Transverse colon (tissue), 4 donors: ENCODE data around the gene GAB2. TPM values are rescaled to one million over a fixed set of nuclear protein-coding genes. Genes with fewer than 3 reads are reported as not detected.
"Not testable (repeated sequence)": the region's sequence is repeated elsewhere in the genome, so short reads cannot be mapped to it uniquely, and the experiment has no call there.

Experiments used
- DNase-seq: peaks from one replicate; pipeline ENCODE4 v3.0.0-alpha.2; 2019
- H3K27ac ChIP-seq, 4 donors: fragments of 200-600 bp; sonication (generic); 2 replicates each; pipeline ENCODE4 v1.5.1; 2016 to 2018; ENCODE audit warnings: inconsistent platforms in 4 of 4
- H3K27me3 ChIP-seq: fragments of 200-600 bp; sonication (generic); 2 replicates; pipeline ENCODE4 v1.5.1; 2017; ENCODE audit warnings: inconsistent platforms
- H3K36me3 ChIP-seq, 4 donors: fragments of 200-600 bp; sonication (generic); 2 replicates each; pipeline ENCODE4 v1.5.1; 2017 to 2019; ENCODE audit warnings: inconsistent platforms in 4 of 4
- H3K4me1 ChIP-seq, 4 donors: fragments of 200-600 bp; sonication (generic); 2 replicates each; pipeline ENCODE4 v1.5.1; 2017 to 2020; ENCODE audit warnings: inconsistent platforms in 4 of 4
- H3K4me3 ChIP-seq, 4 donors: fragments of 200-600 bp; sonication (generic); 1 replicate in 1 of 4; 2 replicates in 3 of 4; pipeline versions ENCODE4 v1.5.1 to v1.6.1; 2017 to 2019; ENCODE audit warnings: inconsistent platforms in 4 of 4
- H3K9me3 ChIP-seq, 2 donors: fragments of 200-600 bp; sonication (generic); 2 replicates each; pipeline ENCODE4 v1.5.1; 2017 to 2019; ENCODE audit warnings: inconsistent platforms in 2 of 2
- CTCF ChIP-seq, 5 experiments: fragments of 200-600 bp in 3 of 5; fragments of 450-650 bp in 2 of 5; sonication (generic) in 3 of 5; IDR thresholded peaks; 1 replicate in 2 of 5; 2 replicates in 3 of 5; pipeline ENCODE4 v1.5.1; 2016 to 2017; ENCODE audit warnings: antibody characterized with exemption in 5 of 5, inconsistent platforms in 3 of 5, mild to moderate bottlenecking in 2 of 5, moderate library complexity in 1 of 5
- EP300 ChIP-seq: sonication (generic); formaldehyde crosslinking; IDR thresholded peaks from one replicate; pipeline ENCODE4 v1.6.1; 2017; ENCODE audit warnings: antibody characterized with exemption, low read depth
- POLR2A ChIP-seq: fragments of 450-650 bp; IDR thresholded peaks from one replicate; pipeline ENCODE4 v1.6.1; 2016; ENCODE audit warnings: antibody characterized with exemption, mild to moderate bottlenecking, moderate library complexity
- POLR2AphosphoS5 ChIP-seq, 3 donors: sonication (generic); formaldehyde crosslinking; IDR thresholded peaks; one replicate each; pipeline ENCODE4 v1.6.1; 2016; ENCODE audit warnings: antibody characterized with exemption in 3 of 3
- WGBS, 2 donors: methylation state at CpG; one replicate each; pipeline ENCODE4 v1.1.5; 2018; ENCODE audit warnings: low coverage in 1 of 2; 5-methylcytosine and 5-hydroxymethylcytosine counted together
- in situ Hi-C, 4 donors: fragments of 200-750 bp; cut with MboI; loops; one replicate each; pipeline versions ENCODE4 v1.15.0 to v1.15.1; 2017; ENCODE audit warnings: low sequenced_read_pairs in 3 of 4, low pct_ligation_motif_present in 1 of 4, low pct_unique_long_range_greater_than_20kb in 1 of 4
- intact Hi-C: fragments of 100-400 bp; cut with DNase I; formaldehyde crosslinking; loops from one replicate; pipeline ENCODE4 v1.15.1; 2023; ENCODE audit warnings: low total_unique reads
- total RNA-seq, 4 donors: library from RNA; depleted of rRNA; stranded (reverse); fragments of >200 nt; gene quantifications; one replicate each; pipeline ENCODE4 v1.1.0, GENCODE V29; 2016

Gene GAB2
- total RNA-seq, 4 donors from 2014 or later, result 5.8 to 35.7 (median 22.9) TPM

DNA sequence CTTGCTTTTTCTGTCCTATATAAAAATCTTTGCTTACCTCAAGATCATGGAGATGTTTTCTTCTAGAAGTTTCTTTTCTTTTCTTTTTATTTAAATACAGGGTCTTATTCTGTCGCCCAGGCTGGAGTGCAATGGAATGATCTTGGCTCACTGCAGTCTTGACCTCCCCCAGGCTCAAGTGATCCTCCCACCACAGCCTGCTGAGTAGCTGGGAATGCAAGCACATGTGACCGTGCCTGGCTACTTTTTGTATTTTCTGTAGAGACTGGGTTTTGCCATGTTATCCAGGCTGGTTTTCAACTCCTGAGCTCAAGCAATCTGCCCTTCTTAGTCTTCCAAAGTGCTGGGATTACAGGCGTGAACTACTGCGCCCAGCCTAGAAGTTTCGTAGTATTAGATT, 183.6 kb downstream of the GAB2 start:
- WGBS, 2 donors, result 86 to 90% methylated on average over 5 of the region's 5 CpGs
- in situ Hi-C loops, result loop anchor here in 2 of 4 donors (25.0 kb wide), 2 partner anchors 178 to 328 kb away; partner anchors contain the start of genes GAB2 (in 1 of the 2) and NARS2 (in 1 of the 2)
- intact Hi-C loops, result no loop called here
- Histone ChIP-seq H3K27me3 (no peaks in the 10 kb centered on the region), H3K36me3 (no peaks in the 10 kb centered on the region), H3K27ac (no peak overlapping the region), H3K4me1 (peaks cover 0 to 10% (median 0%) of the 10 kb centered on the region in 4 donors), H3K4me3 (no peak overlapping the region), H3K9me3 (no peaks in the 10 kb centered on the region)
- TF ChIP-seq POLR2AphosphoS5 (IDR thresholded peaks at IDR 0.05) (no peak), EP300 (no peak), CTCF (IDR thresholded peaks at IDR 0.05) (no peak), POLR2A (no peak)
- DNase-seq, result no peak

DNA sequence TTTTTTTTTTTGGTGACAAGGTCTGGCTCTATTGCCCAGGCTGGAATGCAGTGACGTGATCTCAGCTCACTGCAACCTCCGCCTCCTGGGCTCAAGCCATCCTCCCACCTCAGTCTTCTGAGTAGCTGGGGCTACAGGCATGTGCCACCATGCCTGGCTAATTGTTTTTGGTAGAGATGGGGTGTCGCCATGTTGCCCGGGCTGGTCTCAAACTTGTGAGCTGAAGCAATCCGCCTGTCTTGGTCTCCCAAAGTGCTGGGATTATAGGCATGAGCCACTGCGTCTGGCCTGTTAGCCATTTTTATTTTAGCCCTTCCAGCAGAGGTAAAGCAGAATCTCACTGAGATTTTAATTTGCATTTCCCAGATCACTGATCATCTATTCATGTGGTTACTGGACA, 184.6 kb downstream of the GAB2 start:
- WGBS, 2 donors, result 95 to 98% methylated on average over 5 to 6 of the region's 6 CpGs
- H3K4me1 ChIP-seq, result peaks cover 0 to 13% (median 0%) of the 10 kb centered on the region in 4 donors

DNA sequence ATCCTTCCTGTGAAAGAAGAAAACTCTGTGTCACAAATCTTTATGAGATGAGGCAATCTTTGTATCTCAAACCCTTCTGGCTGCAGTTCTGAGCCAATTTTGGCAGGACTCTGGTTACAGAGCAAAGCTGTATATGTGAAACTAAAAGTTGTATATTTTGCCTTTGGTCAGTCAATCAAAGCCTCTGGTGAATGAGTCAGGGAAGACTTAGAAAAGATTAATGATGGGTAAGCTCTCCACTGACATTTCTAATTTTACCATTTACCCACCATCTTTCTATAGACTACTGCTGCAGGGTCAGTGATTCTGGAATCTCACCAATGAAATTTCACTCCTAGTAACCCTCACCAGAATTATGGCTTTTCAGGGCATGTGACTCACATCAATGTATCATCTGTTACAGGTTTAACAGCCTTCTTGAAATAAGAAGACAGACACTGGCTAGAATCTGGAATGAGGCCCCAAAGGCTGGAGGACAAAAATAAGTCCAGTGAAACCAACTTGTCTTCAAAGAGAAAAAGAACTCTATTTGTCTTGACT, 185.6 kb downstream of the GAB2 start:
- peaks cover 0 to 14% (median 0%) of the 10 kb centered on the region in 4 donors for H3K4me1 ChIP-seq
- in situ Hi-C loops, result loop anchor here in 2 of 4 donors (25.0 kb wide), 2 partner anchors 180 to 330 kb away; partner anchors contain the start of genes GAB2 (in 1 of the 2) and NARS2 (in 1 of the 2)
- no peaks in the 10 kb centered on the region for H3K36me3 ChIP-seq
- intact Hi-C loops, result no loop called here
- TF ChIP-seq POLR2AphosphoS5 (IDR thresholded peaks at IDR 0.05) (no peak), CTCF (IDR thresholded peaks at IDR 0.05) (no peak), EP300 (no peak), POLR2A (no peak)
- no peak for DNase-seq
- H3K9me3 ChIP-seq, result no peaks in the 10 kb centered on the region
- H3K4me3 ChIP-seq, result no peak overlapping the region
- H3K27ac ChIP-seq, result no peak overlapping the region
- no peaks in the 10 kb centered on the region for H3K27me3 ChIP-seq

More for the DNA sequence above, 184.6 kb downstream of the GAB2 start:
- intact Hi-C loops, H3K4me3 ChIP-seq, DNase-seq, H3K27ac ChIP-seq, H3K9me3 ChIP-seq, H3K36me3 ChIP-seq, H3K27me3 ChIP-seq: not testable (repeated sequence)
- in situ Hi-C loops, result loop anchor here in 2 of 4 donors (25.0 kb wide), 2 partner anchors 179 to 329 kb away; partner anchors contain the start of genes GAB2 (in 1 of the 2) and NARS2 (in 1 of the 2)

GRCh38 chr11:78230161-78230877, 187.3 kb downstream of the GAB2 start:
- in situ Hi-C loops, result loop anchor here in 2 of 4 donors (25.0 kb wide), 2 partner anchors 182 to 332 kb away; partner anchors contain the start of genes GAB2 (in 1 of the 2) and NARS2 (in 1 of the 2)
- no peaks in the 10 kb centered on the region for H3K27me3 ChIP-seq
- 86 to 100% methylated on average over 6 to 7 of the region's 7 CpGs for WGBS, 2 donors
- peaks cover 0 to 14% (median 0%) of the 10 kb centered on the region in 4 donors for H3K4me1 ChIP-seq
- no peaks in the 10 kb centered on the region for H3K9me3 ChIP-seq
- H3K27ac ChIP-seq, result no peak overlapping the region
- intact Hi-C loops, result no loop called here
- no peaks in the 10 kb centered on the region for H3K36me3 ChIP-seq
- H3K4me3 ChIP-seq, result no peak overlapping the region
- no peak for TF ChIP-seq POLR2A
- TF ChIP-seq POLR2AphosphoS5 (IDR thresholded peaks at IDR 0.05), result no peak
- TF ChIP-seq EP300, result no peak
- TF ChIP-seq CTCF (IDR thresholded peaks at IDR 0.05), result no peak
- no peak for DNase-seq
